Head of caudate nucleus (tissue), 42 donors: ENCODE measurements around the gene NIPAL3.
"Not testable (repeated sequence)": the region's sequence is repeated elsewhere in the genome, so short reads cannot be mapped to it uniquely, and the experiment has no call there.

Source experiments
- DNase-seq, 42 donors: peaks; one replicate each; pipeline versions ENCODE4 v3.0.0 to v3.0.0-alpha.2; 2020 to 2021; ENCODE audit warnings: mixed read lengths in 7 of 42
- intact Hi-C: fragments of 100-400 bp; cut with DNase I; formaldehyde crosslinking; loops from one replicate; pipeline ENCODE4 v1.15.0; 2022

NIPAL3 gene

DNA sequence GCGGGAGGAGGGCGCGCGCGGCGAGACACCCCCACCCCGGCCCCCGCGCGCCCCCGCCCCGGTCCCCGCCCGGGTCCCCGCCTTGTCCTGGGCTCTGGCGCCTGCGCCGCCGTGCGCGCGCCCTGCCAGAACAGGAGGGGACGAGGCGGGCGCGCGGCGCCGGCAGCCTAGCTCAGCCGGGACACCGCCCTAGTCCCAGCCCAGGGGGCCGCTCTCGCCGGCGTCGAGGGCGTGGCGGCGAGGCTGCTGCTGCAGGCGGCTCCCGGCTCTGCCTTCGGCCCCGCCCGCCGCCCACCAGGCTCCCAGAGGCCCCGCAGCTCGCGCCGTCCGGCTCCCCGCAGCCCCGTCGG lies 87.1 kb downstream of the NIPAL3 start, which contains the start of gene RCAN3:
Gene RCAN3, plus strand, starts transcription at position 128 of the 350 bp plus-strand sequence. CDS start 11,537 bp downstream, outside the sequence.
- DNase-seq, result peak; percentile 33 to 93 (median 84)
- intact Hi-C loops, result no loop called here

- DNase-seq, result peak in 24 of 42 donors; percentile 9 to 60 (median 28)
- intact Hi-C loops, result no loop called here
These were observed 87.6 kb downstream of the NIPAL3 start for GRCh38 chr1:24503059-24503751.

DNA sequence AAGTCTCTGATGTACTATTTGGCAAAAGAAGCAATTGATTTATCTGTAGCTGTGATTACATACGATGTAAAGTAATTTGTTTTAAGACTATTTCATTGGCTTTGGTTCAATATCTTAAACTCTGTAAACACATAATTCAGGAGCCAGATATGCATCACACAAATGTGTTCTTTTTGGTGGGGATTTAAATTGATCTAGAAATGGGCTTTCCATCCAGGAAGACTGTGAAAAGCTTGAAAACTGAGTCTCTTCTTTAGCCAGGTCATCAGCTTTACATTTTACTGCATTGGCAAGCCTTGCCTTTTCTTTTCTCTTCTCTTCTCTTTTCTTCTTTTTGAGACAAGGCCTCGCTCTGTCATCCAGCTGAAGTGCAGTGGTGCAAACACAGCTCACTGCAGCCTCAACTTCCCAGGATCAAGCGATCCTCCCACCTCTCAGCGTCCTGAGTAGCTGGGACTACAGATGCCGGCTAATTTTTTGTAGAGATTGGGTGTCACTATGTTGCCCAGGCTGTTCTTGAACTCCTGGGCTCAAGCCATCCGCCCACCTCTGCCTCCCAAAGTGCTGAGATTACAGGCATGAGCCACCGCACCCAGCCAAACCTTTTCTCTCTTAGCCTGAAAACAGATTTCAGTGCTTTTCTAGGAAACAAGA lies 88.4 kb downstream of the NIPAL3 start:
- DNase-seq, result no peak
- intact Hi-C loops, result no loop called here

GRCh38 chr1:24504560-24504959 lies 89.0 kb downstream of the NIPAL3 start:
- DNase-seq, result no peak
- intact Hi-C loops, result no loop called here

DNA sequence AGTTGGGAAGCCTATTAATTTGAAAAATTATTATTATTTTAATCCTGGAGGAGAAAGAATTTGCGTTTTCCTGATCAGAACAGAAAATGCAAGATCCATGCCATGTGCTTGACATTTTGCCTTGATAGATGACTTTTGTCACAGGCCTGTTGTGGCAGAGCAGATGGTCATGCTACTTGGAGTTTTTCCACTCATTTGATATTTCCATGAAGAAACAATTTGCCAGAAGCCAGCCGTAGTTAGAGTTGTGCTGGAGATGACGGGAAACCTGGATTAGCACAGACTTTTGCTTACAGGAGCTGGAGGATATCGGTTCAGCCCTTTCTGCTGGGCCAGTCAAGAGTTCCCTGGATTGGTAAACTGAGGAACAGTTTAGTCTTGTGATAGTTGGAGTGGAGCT lies 90.2 kb downstream of the NIPAL3 start:
- peak in 4 of 42 donors; percentile 8 to 52 (median 31) for DNase-seq
- intact Hi-C loops, result no loop called here

GRCh38 chr1:24506691-24507381 lies 91.2 kb downstream of the NIPAL3 start:
- intact Hi-C loops, result no loop called here

GRCh38 chr1:24507405-24507804 lies 91.8 kb downstream of the NIPAL3 start:
- no peak for DNase-seq

More at GRCh38 chr1:24506691-24507381, 91.2 kb downstream of the NIPAL3 start:
- DNase-seq, result no peak

DNA sequence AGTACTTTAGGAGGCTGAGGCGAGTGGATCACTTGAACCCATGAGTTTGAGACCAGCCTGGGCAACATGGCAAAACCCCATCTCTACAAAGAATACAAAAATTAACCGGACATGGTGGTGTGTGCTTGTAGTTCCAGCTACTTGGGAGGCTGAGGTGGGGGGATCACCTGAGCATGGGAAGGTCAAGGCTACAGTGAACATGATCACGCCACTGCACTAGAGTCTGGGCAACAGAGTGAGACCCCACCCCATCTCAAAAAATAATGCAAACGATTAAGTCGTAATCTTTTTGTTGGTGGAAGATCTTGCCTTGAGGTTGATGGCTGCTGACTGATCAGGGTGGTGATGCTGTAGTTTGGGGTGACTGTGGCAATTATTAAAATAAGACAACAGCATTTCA lies 93.3 kb downstream of the NIPAL3 start:
- no peak for DNase-seq
- intact Hi-C loops, result no loop called here

More at GRCh38 chr1:24507405-24507804, 91.8 kb downstream of the NIPAL3 start:
- intact Hi-C loops, result no loop called here

DNA sequence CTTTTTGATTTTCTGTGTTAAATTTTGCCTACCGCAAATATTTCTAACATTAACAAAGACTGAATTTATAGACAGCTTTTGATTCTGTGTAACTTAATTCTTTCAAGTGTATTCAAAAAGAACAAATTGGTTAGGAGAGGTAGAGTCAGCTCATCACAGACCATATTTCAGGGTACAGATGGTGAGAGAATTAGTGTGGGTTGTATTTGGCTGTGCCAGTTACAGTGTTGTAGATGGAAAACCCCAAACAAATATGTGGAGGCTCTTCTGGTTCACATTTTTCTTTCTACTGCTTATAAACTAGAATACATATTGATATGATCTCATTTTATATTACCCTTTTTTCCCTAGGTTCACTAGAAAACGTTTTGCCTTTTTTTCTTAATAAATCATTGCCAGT lies 98.1 kb downstream of the NIPAL3 start:
- no peak for DNase-seq

GRCh38 chr1:24514946-24515345 lies 99.3 kb downstream of the NIPAL3 start:
- intact Hi-C loops, result no loop called here
- no peak for DNase-seq

More for the DNA sequence above, 98.1 kb downstream of the NIPAL3 start:
- intact Hi-C loops, result no loop called here

- intact Hi-C loops, DNase-seq: not testable (repeated sequence)
These were observed 100.1 kb downstream of the NIPAL3 start for GRCh38 chr1:24515671-24516209.

GRCh38 chr1:24516506-24516905 lies 100.9 kb downstream of the NIPAL3 start:
- DNase-seq, result no peak

DNA sequence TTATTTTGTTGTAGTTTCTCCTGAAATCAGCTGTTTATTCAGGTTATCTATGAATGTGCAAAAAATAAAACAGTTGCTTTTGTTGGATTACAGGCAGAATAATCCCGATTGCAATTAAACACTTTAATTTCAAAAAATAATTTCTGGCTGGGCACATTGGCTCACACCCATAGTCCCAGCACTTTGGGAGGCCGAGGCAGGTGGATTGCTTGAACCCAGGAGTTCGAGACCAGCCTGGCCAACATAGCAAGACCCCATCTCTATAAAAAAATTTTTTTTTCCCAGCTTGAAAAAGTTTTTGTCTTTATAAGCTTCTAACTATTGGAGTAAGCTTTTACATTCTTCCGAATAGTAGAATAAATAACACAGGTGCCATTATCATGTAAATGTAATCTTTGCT lies 102.3 kb downstream of the NIPAL3 start:
- intact Hi-C loops, result no loop called here
- no peak for DNase-seq

More at GRCh38 chr1:24516506-24516905, 100.9 kb downstream of the NIPAL3 start:
- intact Hi-C loops, result no loop called here

- intact Hi-C loops, DNase-seq: not testable (repeated sequence)
These were observed 104.7 kb downstream of the NIPAL3 start for GRCh38 chr1:24520282-24520681.
